HG02571 (cell line): ENCODE measurements around the gene PTRHD1.

Experiments used
- ATAC-seq: cut with Tn5 transposase; IDR thresholded peaks from one replicate; pipeline ENCODE4 v1.9.1; 2021; ENCODE audit warnings: mild to moderate bottlenecking, moderate library complexity; ENCODE audit not compliant: unreplicated experiment

Gene PTRHD1

GRCh38 chr2:24763843-24764242 is 29.3 kb downstream of the PTRHD1 start:
- no peak for ATAC-seq

- no peak for ATAC-seq
Measured at GRCh38 chr2:24762518-24762917, 30.7 kb downstream of the PTRHD1 start.

DNA sequence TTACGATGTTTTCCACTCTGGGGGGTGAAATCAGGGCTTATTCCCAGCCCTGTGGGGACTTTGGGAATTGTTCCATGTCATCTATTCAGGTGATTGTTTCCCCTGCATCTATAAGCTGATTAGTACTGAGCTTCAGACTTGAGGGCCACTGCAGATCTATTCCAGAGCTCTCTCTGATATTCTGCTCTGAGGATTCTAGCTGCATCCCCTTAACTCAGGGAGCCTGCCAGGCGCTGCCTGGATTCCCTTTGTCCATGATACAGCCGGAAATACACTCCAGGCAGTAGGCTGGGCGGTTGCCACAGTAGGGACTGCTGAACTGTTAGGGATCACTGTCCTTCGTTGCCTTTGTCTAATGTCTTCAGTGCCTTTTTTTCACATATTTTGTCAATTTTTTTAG is 31.3 kb downstream of the PTRHD1 start:
- ATAC-seq, result no peak

DNA sequence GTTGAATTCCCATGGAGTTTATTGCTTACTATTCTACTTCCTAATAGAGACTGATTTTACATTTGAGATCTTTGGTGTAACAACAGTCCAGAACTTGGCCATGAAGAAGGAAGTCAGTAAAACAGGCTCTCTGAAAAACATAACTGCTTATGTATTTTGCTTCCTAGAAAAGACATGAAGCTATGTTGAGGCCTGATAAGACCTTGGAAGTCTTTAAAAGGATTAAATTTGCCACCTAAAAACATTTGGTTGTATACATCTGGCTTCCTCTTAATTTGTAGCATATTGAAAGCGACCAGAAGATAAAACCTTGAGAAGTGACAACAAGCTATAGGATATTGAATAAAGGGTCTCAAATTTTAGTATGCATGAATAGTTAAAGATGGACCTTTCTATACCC is 36.4 kb downstream of the PTRHD1 start:
- no peak for ATAC-seq

GRCh38 chr2:24754985-24755705 is 38.0 kb downstream of the PTRHD1 start:
- no peak for ATAC-seq

DNA sequence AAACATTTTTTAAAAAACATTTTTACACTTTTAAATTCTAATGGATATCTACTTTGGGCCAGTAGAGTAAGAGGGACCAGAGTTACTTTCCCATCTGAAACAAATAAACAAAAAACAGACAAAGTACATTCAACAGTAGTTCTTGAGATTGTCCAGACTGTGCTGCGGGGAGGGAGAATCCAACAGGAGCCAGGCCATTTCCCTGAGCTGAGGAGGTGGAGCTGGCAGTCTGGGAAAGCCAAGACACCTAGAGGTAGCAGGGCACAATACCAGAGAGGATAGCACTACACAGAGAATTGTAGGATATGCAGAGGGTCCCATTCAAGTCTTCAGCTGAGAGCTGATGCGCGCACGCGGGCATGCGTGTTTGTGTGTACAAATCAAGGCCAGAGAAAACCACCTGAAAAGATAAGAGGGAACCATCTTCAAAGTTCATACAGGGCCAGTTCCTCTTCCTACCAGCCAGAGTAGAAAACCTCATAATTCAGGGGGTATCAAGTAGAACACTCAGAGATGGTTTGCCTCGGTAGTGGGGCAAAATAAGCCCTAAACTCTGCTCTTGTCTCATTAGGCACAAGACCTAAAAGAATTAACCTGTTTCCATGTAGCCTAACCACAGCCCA is 44.0 kb downstream of the PTRHD1 start:
- no peak for ATAC-seq

GRCh38 chr2:24747299-24747698 is 45.9 kb downstream of the PTRHD1 start:
- no peak for ATAC-seq

DNA sequence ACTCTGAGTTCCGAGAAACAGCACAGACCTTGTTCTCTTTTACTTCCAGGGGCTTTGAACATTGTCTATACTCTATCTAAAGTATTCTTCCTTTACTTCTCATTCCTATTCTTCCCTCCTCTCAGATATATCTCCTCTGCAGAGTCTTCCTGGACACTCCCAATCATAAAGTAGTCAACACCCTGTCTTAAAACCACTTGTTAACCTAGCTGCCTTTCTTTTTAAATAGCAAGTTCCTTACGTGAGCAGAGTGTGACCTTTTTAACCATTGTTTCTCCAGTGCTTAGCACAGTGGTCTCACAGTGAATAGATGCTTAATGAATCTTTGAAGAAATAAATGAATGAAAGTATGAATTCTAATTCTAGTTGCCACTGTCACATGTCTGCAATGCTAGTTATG is 47.4 kb downstream of the PTRHD1 start:
- no peak for ATAC-seq

DNA sequence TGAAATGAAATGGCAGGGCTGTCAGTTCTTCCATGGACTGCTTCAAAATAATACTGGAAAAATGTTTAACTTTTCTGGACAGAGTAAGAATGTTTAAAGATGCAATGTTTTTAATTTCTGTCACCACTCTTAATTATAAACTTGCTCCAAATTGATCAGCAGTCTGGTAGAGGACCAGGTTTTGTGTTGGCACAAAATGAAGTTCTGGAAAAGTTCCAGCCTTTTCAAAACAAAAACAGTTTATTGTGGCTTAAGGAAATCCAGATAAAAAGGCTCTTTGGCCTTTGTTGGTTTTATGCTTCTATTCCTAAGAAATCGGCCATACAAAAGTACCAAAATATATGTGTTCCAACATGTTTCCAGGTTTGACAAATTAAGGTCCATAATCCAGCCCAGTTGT is 48.8 kb downstream of the PTRHD1 start:
- ATAC-seq, result no peak

- no peak for ATAC-seq
Measured at GRCh38 chr2:24743924-24744323, 49.3 kb downstream of the PTRHD1 start.

DNA sequence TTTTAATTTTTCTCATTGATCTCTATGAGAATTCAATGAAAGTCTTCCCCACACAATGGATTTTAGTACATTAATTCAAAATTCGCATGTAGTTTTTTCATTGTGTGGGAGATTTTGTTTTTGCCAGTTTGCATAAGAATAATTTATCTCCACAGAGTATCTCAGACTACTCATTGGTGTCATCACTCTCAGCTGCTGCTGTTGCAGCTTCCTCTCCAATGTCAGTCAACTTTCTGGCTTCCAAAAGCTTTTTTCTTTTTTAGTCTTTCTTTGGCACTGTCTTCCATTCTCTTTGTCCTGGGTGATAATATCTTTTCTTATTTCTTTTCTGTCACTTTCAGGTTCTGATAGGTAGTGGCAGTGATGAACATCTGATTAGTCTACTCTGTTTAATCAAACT is 50.5 kb downstream of the PTRHD1 start:
- ATAC-seq, result no peak

DNA sequence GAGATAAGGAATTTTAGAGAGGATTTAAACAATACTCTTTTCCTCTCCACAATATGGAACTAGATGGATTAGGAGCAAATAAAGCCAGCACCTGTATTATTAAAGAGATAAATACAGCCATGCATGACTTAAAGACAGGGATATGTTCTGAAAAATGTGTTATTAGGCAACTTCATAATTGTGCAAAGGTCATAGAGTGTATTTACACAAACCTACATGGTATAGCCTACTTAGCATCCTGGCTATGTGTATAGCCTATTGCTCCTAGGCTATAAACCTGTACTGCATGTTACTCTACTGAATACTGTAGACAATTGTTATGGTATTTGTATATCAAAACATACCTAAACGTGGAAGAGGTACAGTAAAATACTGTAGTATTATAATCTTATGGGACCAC is 53.0 kb downstream of the PTRHD1 start:
- no peak for ATAC-seq
